K562 (cell line): ENCODE measurements around the gene NRG3. TPM values are rescaled to one million over a fixed set of nuclear protein-coding genes. Genes with fewer than 3 reads are reported as not detected.

ENCODE experiments used
- ATAC-seq: fragments of 200-7000 bp; cut with Tn5 transposase; 3 replicates; pipeline ENCODE4 v1.9.1; 2020; ENCODE audit warnings: moderate library complexity
- BruUV-seq: library from RNA; stranded (reverse); fragments of 400-500 nt; replicated peaks from 2 replicates; lab custom pipeline; 2021; lab: Mats Ljungman, UMichigan
- CTCF ChIA-PET: fragments of 300-600 bp; formaldehyde crosslinking; extraction: SDS; loops from one replicate; lab custom pipeline; 2021; ENCODE audit warnings: low intra/inter-chr PET ratio; lab: Yijun Ruan, JAX
- POLR2A ChIA-PET: fragments of 300-600, 350-650 bp; sonication (Branson Sonifier 250); formaldehyde crosslinking; extraction: SDS; loops from one replicate; lab custom pipeline; 2021; ENCODE audit warnings: antibody characterized with exemption, inconsistent platforms; lab: Yijun Ruan, JAX
- DNase-seq, 4 experiments: peaks; one replicate each; pipeline versions ENCODE4 v3.0.0 to v3.0.0-alpha.2; 2011 to 2018; ENCODE audit warnings: low spot score in 3 of 4, mixed read lengths in 3 of 4; ENCODE audit errors: extremely low read depth in 1 of 4
- FAIRE-seq: peaks from 2 replicates; lab custom pipeline; 2011; peaks lifted over from hg19 to GRCh38; lab: Jason Lieb, UNC
- H2AFZ ChIP-seq: 2 replicates; pipeline ENCODE4 v1.6.0; 2011; ENCODE audit warnings: low read depth, low read length, control low read depth, inconsistent platforms
- H3K27ac ChIP-seq: fragments of 200-600 bp; 3 replicates; pipeline ENCODE4 v1.8.0; 2011; ENCODE audit warnings: low read depth, mild to moderate bottlenecking, control low read depth, inconsistent platforms, low read length, moderate library complexity, mixed read lengths; ENCODE audit errors: extremely low read depth
- H3K27me3 ChIP-seq, 2 experiments: fragments of 300-600 bp in 1 of 2; 2 replicates in 1 of 2; 3 replicates in 1 of 2; pipeline versions ENCODE4 v1.6.0 to v1.8.0; 2011; ENCODE audit warnings: inconsistent platforms in 2 of 2, low read length in 2 of 2, mild to moderate bottlenecking in 1 of 2, mixed read lengths in 1 of 2, moderate library complexity in 1 of 2; ENCODE audit not compliant: control insufficient read depth in 2 of 2, insufficient read depth in 2 of 2
- H3K36me3 ChIP-seq: fragments of 300-600 bp; 3 replicates; pipeline ENCODE4 v1.8.0; 2011; ENCODE audit warnings: mild to moderate bottlenecking, low read length, inconsistent platforms; ENCODE audit not compliant: control insufficient read depth, insufficient read depth
- H3K4me1 ChIP-seq, 2 experiments: fragments of 200-600 bp in 1 of 2; replicated peaks in 1 of 2; 2 replicates in 1 of 2; 3 replicates in 1 of 2; pipeline versions ENCODE4 v1.5.1 to v1.8.0; 2011; ENCODE audit warnings: inconsistent platforms in 2 of 2, low read length in 2 of 2, mild to moderate bottlenecking in 1 of 2, mixed read lengths in 1 of 2, moderate library complexity in 1 of 2; ENCODE audit not compliant: control insufficient read depth in 2 of 2, insufficient read depth in 2 of 2
- H3K4me2 ChIP-seq: 2 replicates; pipeline ENCODE4 v1.6.1; 2011; ENCODE audit warnings: low read length, control low read depth, inconsistent platforms, mixed read lengths; ENCODE audit not compliant: insufficient read depth
- H3K4me3 ChIP-seq: fragments of 200-600 bp; sonication (generic), shearing (Covaris generic); 2 replicates; pipeline ENCODE4 v1.5.1; 2016; ENCODE audit warnings: control low read depth, inconsistent platforms
- H3K79me2 ChIP-seq: fragments of 200-600 bp; 3 replicates; pipeline ENCODE4 v1.8.0; 2011; ENCODE audit warnings: low read length, inconsistent platforms; ENCODE audit not compliant: control insufficient read depth, insufficient read depth
- H3K9ac ChIP-seq, 2 experiments: 2 replicates each; pipeline versions ENCODE4 v1.6.0 to v1.6.1; 2011; ENCODE audit warnings: low read depth in 2 of 2, low read length in 2 of 2, control low read depth in 1 of 2, inconsistent platforms in 1 of 2, mild to moderate bottlenecking in 1 of 2, mixed read lengths in 1 of 2; ENCODE audit not compliant: insufficient read depth in 1 of 2
- H3K9me1 ChIP-seq: one replicate; pipeline ENCODE4 v1.6.0; 2011; ENCODE audit warnings: inconsistent platforms, mild to moderate bottlenecking, low read length, moderate library complexity; ENCODE audit not compliant: control insufficient read depth, insufficient read depth
- H3K9me3 ChIP-seq: replicated peaks from 2 replicates; pipeline ENCODE4 v1.5.1; 2011; ENCODE audit warnings: low read depth, low read length, inconsistent platforms; ENCODE audit not compliant: control insufficient read depth, insufficient read depth
- H4K20me1 ChIP-seq: replicated peaks from 2 replicates; pipeline ENCODE4 v1.6.1; 2011; ENCODE audit warnings: low read length, inconsistent platforms, mixed read lengths; ENCODE audit not compliant: control insufficient read depth, insufficient read depth
- CBX8 ChIP-seq: fragments of 200-600 bp; sonication (generic); IDR thresholded peaks from 2 replicates; pipeline ENCODE4 v1.6.1; 2012; ENCODE audit warnings: borderline replicate concordance, mixed run types, low read depth, mild to moderate bottlenecking, moderate library complexity, mixed read lengths, low read length, control low read depth, inconsistent platforms; ENCODE audit not compliant: poor library complexity, severe bottlenecking; ENCODE audit errors: extremely low read depth
- LCOR ChIP-seq: sonication (generic); formaldehyde crosslinking; IDR thresholded peaks from 2 replicates; pipeline ENCODE4 v1.8.0; 2022; ENCODE audit warnings: mild to moderate bottlenecking, missing genetic modification reagents
- MED1 ChIP-seq: sonication (generic); formaldehyde crosslinking; IDR thresholded peaks from 2 replicates; pipeline ENCODE4 v1.8.1; 2023; ENCODE audit warnings: missing genetic modification reagents, borderline replicate concordance
- MYBL2 ChIP-seq, 2 experiments: fragments of 450-650 bp in 1 of 2; sonication (generic) in 1 of 2; formaldehyde crosslinking in 1 of 2; IDR thresholded peaks; 2 replicates each; pipeline versions ENCODE4 v1.6.1 to v1.8.1; 2017 to 2022; ENCODE audit warnings: borderline replicate concordance in 1 of 2, inconsistent platforms in 1 of 2, low read depth in 1 of 2, mild to moderate bottlenecking in 1 of 2, missing genetic modification reagents in 1 of 2, moderate library complexity in 1 of 2
- NKRF ChIP-seq: fragments of 450-650 bp; IDR thresholded peaks from 2 replicates; pipeline ENCODE4 v1.6.1; 2016; ENCODE audit warnings: borderline replicate concordance
- NUFIP1 ChIP-seq: fragments of 450-650 bp; IDR thresholded peaks from 2 replicates; pipeline ENCODE4 v1.6.1; 2018; ENCODE audit not compliant: partially characterized antibody
- ZBTB11 ChIP-seq, 3 experiments: fragments of 200-800 bp in 1 of 3; fragments of 250-450 bp in 1 of 3; fragments of 450-650 bp in 1 of 3; sonication (Bioruptor Pico) in 1 of 3; sonication (Bioruptor generic) in 1 of 3; formaldehyde crosslinking in 1 of 3; IDR thresholded peaks; 2 replicates each; pipeline versions ENCODE4 v1.6.1 to v1.8.0; 2016 to 2022; ENCODE audit warnings: mild to moderate bottlenecking in 2 of 3, missing genetic modification characterization in 2 of 3, missing compliant biosample characterization in 1 of 3, moderate library complexity in 1 of 3
- ZNF282 ChIP-seq: sonication (generic); formaldehyde crosslinking; IDR thresholded peaks from 2 replicates; pipeline ENCODE4 v1.8.1; 2023; ENCODE audit warnings: missing genetic modification reagents
- WGBS: fragments of 100-300 bp; shearing (Covaris generic); methylation state at CpG from one replicate; pipeline ENCODE4 v1.1.6; 2016; ENCODE audit warnings: low coverage, mixed read lengths; ENCODE audit not compliant: insufficient coverage; ENCODE audit errors: missing lambda C conversion rate; 5-methylcytosine and 5-hydroxymethylcytosine counted together
- in situ Hi-C: fragments of 300-500 bp; cut with MboI; formaldehyde crosslinking; loops from 4 replicates; pipeline ENCODE4 v1.15.0; 2018; ENCODE audit warnings: inconsistent platforms, mixed read lengths
- intact Hi-C: fragments of 100-400 bp; cut with micrococcal nuclease; formaldehyde crosslinking; loops from 2 replicates; pipeline ENCODE4 v1.14.2; 2022
- polyA plus RNA-seq, 8 experiments: library from polyadenylated mRNA; depleted of rRNA in 4 of 8; stranded (reverse) in 5 of 8; unstranded in 3 of 8; fragments of >200 nt; fragmentation: Nextera tagmentation in 2 of 8; fragmentation: Illumina TruSeq in 1 of 8; extraction: Ambion mirVana in 2 of 8; extraction: Trizol in 1 of 8; gene quantifications; 2 replicates each; pipeline versions ENCODE4 v1.2.1 to v1.2.3, GENCODE V29; 2011 to 2014; ENCODE audit warnings: inconsistent platforms in 1 of 8, missing spikeins in 1 of 8
- total RNA-seq, 7 experiments: library from RNA; depleted of rRNA in 6 of 7; stranded (reverse); fragments of >200 nt in 6 of 7; fragmentation: Illumina TruSeq in 2 of 7; extraction: Trizol in 2 of 7; gene quantifications; 2 replicates each; pipeline versions ENCODE4 v1.2.1 to v1.2.3, GENCODE V29; 2011 to 2021; ENCODE audit warnings: low replicate concordance in 1 of 7

Gene NRG3
- total and polyA plus RNA-seq, 9 of the 15 experiments (the other 6 are each of a cell fraction or from before 2014, with no cell fraction given): not detected

- Histone ChIP-seq H3K4me1 (no peaks in the 10 kb centered on the region), H3K79me2 (no peaks in the 10 kb centered on the region), H3K4me2 (no peak overlapping the region), H3K9me1 (no peaks in the 10 kb centered on the region), H3K36me3 (no peaks in the 10 kb centered on the region), H3K4me3 (no peak overlapping the region)
- POLR2A ChIA-PET: no interaction called here
- in situ Hi-C loops (no loop called here), intact Hi-C loops (no loop called here)
- DNase-seq (no peak), ATAC-seq (no peak), FAIRE-seq (no peak)
- BruUV-seq: no TSS peak
- CTCF ChIA-PET: no interaction called here
- 0% methylated on average over 2 of the region's 2 CpGs for WGBS
- TF ChIP-seq ZBTB11 (CRISPR knock-in tag; IDR thresholded peaks at IDR 0.05) (no peak), NKRF (no peak), LCOR (no peak), ZNF282 (no peak), MED1 (CRISPR knock-in tag) (no peak), MYBL2 (IDR thresholded peaks at IDR 0.05; ENCODE audit: low read depth) (no peak), MYBL2 (CRISPR knock-in tag; IDR thresholded peaks at IDR 0.05; ENCODE audit: borderline replicate concordance) (no peak), NUFIP1 (no peak), CBX8 (no peak)
- TF ChIP-seq, all 486 proteins: peak for 0
- Histone ChIP-seq H3K27me3 (no peaks in the 10 kb centered on the region), H3K27ac (no peak overlapping the region), H3K9ac (no peak overlapping the region), H3K9me3 (peaks cover 1% of the 10 kb centered on the region), H2AFZ (no peak overlapping the region), H4K20me1 (no peaks in the 10 kb centered on the region)
Observed at GRCh38 chr10:82922755-82923154, 1047.8 kb downstream of the NRG3 start.
